IMR-90 (cell line): ENCODE results near the gene SPINT2. TPM values are rescaled to one million over a fixed set of nuclear protein-coding genes. Genes with fewer than 3 reads are reported as not detected.
A peak's percentile ranks its signal among the peaks of the same experiment; 100 is the strongest.

Source experiments
- ATAC-seq: fragments of 200-7000 bp; cut with Tn5 transposase; 2 replicates; pipeline ENCODE4 v1.9.1; 2020; ENCODE audit warnings: low read depth, mild to moderate bottlenecking, moderate library complexity
- BruUV-seq: library from RNA; stranded (reverse); fragments of 400-500 nt; replicated peaks from 2 replicates; lab custom pipeline; 2021; lab: Mats Ljungman, UMichigan
- CTCF ChIA-PET: fragments of 300-600 bp; formaldehyde crosslinking; extraction: SDS; loops from one replicate; lab custom pipeline; 2021; ENCODE audit warnings: antibody characterized with exemption; lab: Yijun Ruan, JAX
- POLR2A ChIA-PET: fragments of 300-600 bp; sonication (Branson Sonifier 250); formaldehyde crosslinking; loops from one replicate; lab custom pipeline; 2022; ENCODE audit warnings: antibody characterized with exemption; ENCODE audit not compliant: unreplicated experiment; lab: Charles Lee
- DNase-seq: peaks from one replicate; pipeline ENCODE4 v3.0.0; 2013
- H2AFZ ChIP-seq: replicated peaks from 2 replicates; pipeline ENCODE3; 2013; ENCODE audit warnings: low read length, mild to moderate bottlenecking; ENCODE audit not compliant: poor library complexity
- H2AK5ac ChIP-seq: 2 replicates; pipeline ENCODE4 v1.6.1; 2013; ENCODE audit warnings: low read depth, low read length, inconsistent platforms
- H2AK9ac ChIP-seq: replicated peaks from 2 replicates; pipeline ENCODE3; 2013; ENCODE audit warnings: mild to moderate bottlenecking, low read depth, low read length, moderate library complexity; ENCODE audit not compliant: poor library complexity
- H2BK120ac ChIP-seq: 2 replicates; pipeline ENCODE4 v1.6.1; 2013; ENCODE audit warnings: low read depth, low read length, inconsistent platforms
- H2BK15ac ChIP-seq: 3 replicates; pipeline ENCODE4 v1.6.1; 2013; ENCODE audit warnings: low read depth, low read length, inconsistent platforms
- H2BK20ac ChIP-seq: 2 replicates; pipeline ENCODE4 v1.6.1; 2013; ENCODE audit warnings: low read depth, mild to moderate bottlenecking, inconsistent platforms, low read length, moderate library complexity
- H2BK5ac ChIP-seq: 2 replicates; pipeline ENCODE4 v1.6.1; 2013; ENCODE audit warnings: mild to moderate bottlenecking, low read depth, low read length, inconsistent platforms; ENCODE audit not compliant: poor library complexity, severe bottlenecking
- H3K14ac ChIP-seq: replicated peaks from 2 replicates; pipeline ENCODE4 v1.6.1; 2013; ENCODE audit warnings: low read depth, low read length, inconsistent platforms
- H3K18ac ChIP-seq: 2 replicates; pipeline ENCODE4 v1.6.1; 2013; ENCODE audit warnings: low read depth, low read length, control low read depth
- H3K23ac ChIP-seq: 2 replicates; pipeline ENCODE4 v1.6.1; 2013; ENCODE audit warnings: low read depth, low read length, inconsistent platforms
- H3K27ac ChIP-seq: 2 replicates; pipeline ENCODE4 v1.5.1; 2013; ENCODE audit warnings: mild to moderate bottlenecking, control low read depth, low read length; ENCODE audit not compliant: insufficient read depth
- H3K27me3 ChIP-seq: 2 replicates; pipeline ENCODE4 v1.6.1; 2013; ENCODE audit warnings: low read length; ENCODE audit not compliant: control insufficient read depth, insufficient read depth
- H3K36me3 ChIP-seq: 2 replicates; pipeline ENCODE4 v1.6.1; 2013; ENCODE audit warnings: low read length, mixed read lengths; ENCODE audit not compliant: control insufficient read depth, insufficient read depth
- H3K4ac ChIP-seq: 2 replicates; pipeline ENCODE4 v1.6.1; 2013; ENCODE audit warnings: low read depth, low read length, inconsistent platforms
- H3K4me1 ChIP-seq: 2 replicates; pipeline ENCODE4 v1.6.1; 2013; ENCODE audit warnings: low read length, mixed read lengths; ENCODE audit not compliant: control insufficient read depth, insufficient read depth
- H3K4me2 ChIP-seq: 2 replicates; pipeline ENCODE4 v1.6.1; 2013; ENCODE audit warnings: low read depth, mild to moderate bottlenecking, control low read depth, low read length, moderate library complexity
- H3K4me3 ChIP-seq: 2 replicates; pipeline ENCODE4 v1.5.1; 2013; ENCODE audit warnings: low read depth, mild to moderate bottlenecking, control low read depth, low read length, moderate library complexity; ENCODE audit not compliant: insufficient read depth
- H3K56ac ChIP-seq: 2 replicates; pipeline ENCODE4 v1.6.1; 2013; ENCODE audit warnings: low read length, inconsistent platforms; ENCODE audit not compliant: insufficient read depth; ENCODE audit errors: extremely low read depth
- H3K79me1 ChIP-seq, 2 experiments: 2 replicates each; pipeline ENCODE4 v1.6.1; 2013; ENCODE audit warnings: low read length in 2 of 2, inconsistent platforms in 1 of 2, low read depth in 1 of 2
- H3K9ac ChIP-seq: 2 replicates; pipeline ENCODE4 v1.6.1; 2013; ENCODE audit warnings: low read depth, low read length, control low read depth
- H3K9me1 ChIP-seq: 2 replicates; pipeline ENCODE4 v1.6.1; 2013; ENCODE audit warnings: low read length, inconsistent platforms; ENCODE audit not compliant: insufficient read depth
- H3K9me3 ChIP-seq: 2 replicates; pipeline ENCODE4 v1.6.1; 2013; ENCODE audit warnings: low read length; ENCODE audit not compliant: control insufficient read depth, insufficient read depth
- H4K20me1 ChIP-seq: 2 replicates; pipeline ENCODE4 v1.6.1; 2013; ENCODE audit warnings: low read length, inconsistent platforms; ENCODE audit not compliant: insufficient read depth
- H4K5ac ChIP-seq: 2 replicates; pipeline ENCODE4 v1.6.1; 2013; ENCODE audit warnings: mild to moderate bottlenecking, low read depth, low read length, control low read depth
- H4K8ac ChIP-seq, 2 experiments: 2 replicates each; pipeline ENCODE4 v1.6.1; 2013; ENCODE audit warnings: low read depth in 2 of 2, low read length in 2 of 2, control low read depth in 1 of 2, inconsistent platforms in 1 of 2
- H4K91ac ChIP-seq: 2 replicates; pipeline ENCODE4 v1.6.1; 2013; ENCODE audit warnings: low read depth, low read length, inconsistent platforms; ENCODE audit not compliant: insufficient read depth
- CEBPB ChIP-seq: IDR thresholded peaks from 2 replicates; pipeline ENCODE4 v1.6.1; 2012; ENCODE audit warnings: low read depth, low read length, improper control_type of control experiment
- CHD1 ChIP-seq: IDR thresholded peaks from 2 replicates; pipeline ENCODE4 v1.6.1; 2012; ENCODE audit warnings: low read depth, low read length, improper control_type of control experiment
- ELK1 ChIP-seq: fragments of 150-350 bp; IDR thresholded peaks from 2 replicates; pipeline ENCODE4 v1.6.1; 2016; ENCODE audit warnings: low read depth, mild to moderate bottlenecking, low read length, moderate library complexity, borderline replicate concordance
- MAFK ChIP-seq: IDR thresholded peaks from 2 replicates; pipeline ENCODE4 v1.6.1; 2012; ENCODE audit warnings: low read depth, low read length, improper control_type of control experiment
- MAZ ChIP-seq: IDR thresholded peaks from 2 replicates; pipeline ENCODE4 v1.6.1; 2012; ENCODE audit warnings: low read depth, mild to moderate bottlenecking, low read length, improper control_type of control experiment, moderate library complexity, borderline replicate concordance
- MXI1 ChIP-seq: IDR thresholded peaks from 2 replicates; pipeline ENCODE4 v1.6.1; 2012; ENCODE audit warnings: low read depth, mild to moderate bottlenecking, low read length, moderate library complexity, borderline replicate concordance
- NFE2L2 ChIP-seq: fragments of 150-350 bp; IDR thresholded peaks from 2 replicates; pipeline ENCODE4 v1.6.1; 2016; ENCODE audit warnings: low read depth, mild to moderate bottlenecking, low read length
- RCOR1 ChIP-seq: IDR thresholded peaks from 2 replicates; pipeline ENCODE4 v1.6.1; 2012; ENCODE audit warnings: mild to moderate bottlenecking, low read length, improper control_type of control experiment; ENCODE audit not compliant: insufficient replicate concordance
- RFX5 ChIP-seq: IDR thresholded peaks from 2 replicates; pipeline ENCODE4 v1.8.0; 2012; ENCODE audit warnings: low read depth, mild to moderate bottlenecking, low read length, moderate library complexity
- SMC3 ChIP-seq: fragments of 150-350 bp; IDR thresholded peaks from 2 replicates; pipeline ENCODE4 v1.6.1; 2016; ENCODE audit warnings: low read depth, mild to moderate bottlenecking, antibody characterized with exemption, low read length, moderate library complexity
- USF2 ChIP-seq: fragments of 150-350 bp; IDR thresholded peaks from 2 replicates; pipeline ENCODE4 v1.6.1; 2017; ENCODE audit warnings: mild to moderate bottlenecking, antibody characterized with exemption, low read length, low read depth
- WGBS, 2 experiments: methylation state at CpG; one replicate each; pipeline versions ENCODE4 v1.1.5 to v1.1.7; 2013; ENCODE audit warnings: missing lambda C conversion rate in 2 of 2; ENCODE audit not compliant: insufficient read length in 1 of 2; ENCODE audit errors: extremely low coverage in 2 of 2; 5-methylcytosine and 5-hydroxymethylcytosine counted together
- dilution Hi-C: fragments of 300-500 bp; cut with HindIII; formaldehyde crosslinking; loops from one replicate; pipeline ENCODE4 v1.14.3; 2018; ENCODE audit warnings: low sequenced_read_pairs; ENCODE audit not compliant: unreplicated experiment
- in situ Hi-C: fragments of 300-500 bp; cut with MboI; formaldehyde crosslinking; loops from 3 replicates; pipeline ENCODE4 v1.14.3; 2019; ENCODE audit warnings: low sequenced_read_pairs, inconsistent platforms, mixed read lengths
- intact Hi-C: fragments of 100-400 bp; cut with micrococcal nuclease; formaldehyde crosslinking; loops from 2 replicates; pipeline ENCODE4 v1.10.0; 2022
- polyA plus RNA-seq, 3 experiments: library from polyadenylated mRNA; depleted of rRNA; stranded (reverse); fragments of >200 nt; gene quantifications; 2 replicates each; pipeline ENCODE4 v1.2.3, GENCODE V29; 2012; ENCODE audit warnings: low replicate concordance in 1 of 3
- total RNA-seq: library from RNA; depleted of rRNA; stranded (reverse); fragments of >200 nt; gene quantifications from 2 replicates; pipeline ENCODE4 v1.2.3, GENCODE V29; 2012

SPINT2 gene
- total and polyA plus RNA-seq, 2 of the 4 experiments (the other 2 are of a cell fraction) = 0.54 to 1.2 TPM

GRCh38 chr19:38303517-38304351 is 39.4 kb downstream of the SPINT2 start, which contains the start of gene C19orf33:
Gene C19orf33, plus strand, starts transcription at chr19:38304251. Its CDS starts 11 bp downstream, at chr19:38304262.
- no peak for ATAC-seq
- POLR2A ChIA-PET = interaction anchor here (0.6 kb wide), 2 partner anchors 12 to 36 kb away, joined by 3 read pairs; partner anchors contain the start of gene YIF1B
- dilution Hi-C loops = no loop called here

More at GRCh38 chr19:38303517-38304351, 39.4 kb downstream of the SPINT2 start, which contains the start of gene C19orf33:
- no peak within 1 kb of the TSS for H3K4me3 ChIP-seq
- no peak within 1 kb of the TSS for H4K8ac ChIP-seq
- WGBS, 2 experiments = 59% methylated on average over 9 of the region's 28 CpGs; no CpG with 5 or more reads in 1 of the 2 experiments
- no peak within 1 kb of the TSS for H3K4ac ChIP-seq
- H4K5ac ChIP-seq = no peak within 1 kb of the TSS
- H3K14ac ChIP-seq = no peak within 1 kb of the TSS
- peaks cover 12% of the 10 kb centered on the region for H3K4me1 ChIP-seq
- TF ChIP-seq SMC3 (no peak), CEBPB (no peak), RCOR1 (no peak), NFE2L2 (no peak), MAFK (no peak), CHD1 (no peak), MXI1 (no peak), MAZ (no peak), USF2 (no peak), ELK1 (no peak), RFX5 (no peak)
- no peak within 1 kb of the TSS for H3K18ac ChIP-seq
- BruUV-seq = no TSS peak
- H2BK20ac ChIP-seq = no peak within 1 kb of the TSS
- no peak within 1 kb of the TSS for H3K56ac ChIP-seq
- DNase-seq = no peak
- H3K27me3 ChIP-seq = no peaks in the 10 kb centered on the region
- no peak within 1 kb of the TSS for H4K91ac ChIP-seq
- peak within 1 kb of the TSS; percentile 28; the same call in 1 of the 2 replicates for H2AK5ac ChIP-seq
- H3K4me2 ChIP-seq = no peak within 1 kb of the TSS
- no peaks in the 10 kb centered on the region for H3K9me3 ChIP-seq
- no peak within 1 kb of the TSS for H2BK15ac ChIP-seq
- H2BK5ac ChIP-seq = no peak within 1 kb of the TSS
- H4K20me1 ChIP-seq = peaks cover 8% of the 10 kb centered on the region
- peaks cover 25% of the 10 kb centered on the region for H3K36me3 ChIP-seq
- CTCF ChIA-PET = no interaction called here
- H3K9ac ChIP-seq = no peak within 1 kb of the TSS
- peak within 1 kb of the TSS; percentile 52 for H2AK9ac ChIP-seq
- H2AFZ ChIP-seq = peak within 1 kb of the TSS; percentile 51
- in situ Hi-C loops = no loop called here
- H2BK120ac ChIP-seq = no peak within 1 kb of the TSS
- intact Hi-C loops = no loop called here
- H3K23ac ChIP-seq = no peak within 1 kb of the TSS
- no peak within 1 kb of the TSS for H3K27ac ChIP-seq
- peaks cover 3% of the 10 kb centered on the region for H3K9me1 ChIP-seq
- H3K79me1 ChIP-seq = peaks cover 0 to 5% of the 10 kb centered on the region in 2 experiments; a peak in 1 of 4 replicates
